Cardiac muscle cell (in vitro differentiated cells and primary cell): ENCODE data around the gene EDNRA. TPM values are rescaled to one million over a fixed set of nuclear protein-coding genes. Genes with fewer than 3 reads are reported as not detected.

ENCODE experiments used
- DNase-seq, 2 donors: peaks; one replicate each; pipeline versions ENCODE4 v3.0.0 to v3.0.0-alpha.2; 2010 to 2017; ENCODE audit warnings: low read depth in 1 of 2, low spot score in 1 of 2
- H3K27ac ChIP-seq: fragments of 200-600 bp; sonication (generic); 2 replicates; pipeline ENCODE4 v1.5.1; 2016
- H3K27me3 ChIP-seq: fragments of 200-600 bp; sonication (generic); 2 replicates; pipeline ENCODE4 v1.6.0; 2016; ENCODE audit warnings: control low read depth
- H3K36me3 ChIP-seq: fragments of 200-600 bp; sonication (generic); 2 replicates; pipeline ENCODE4 v1.5.1; 2016; ENCODE audit warnings: control low read depth
- H3K4me1 ChIP-seq: fragments of 200-600 bp; sonication (generic); 2 replicates; pipeline ENCODE4 v1.8.1; 2017; ENCODE audit warnings: low read depth, mild to moderate bottlenecking, mixed run types
- H3K4me3 ChIP-seq: fragments of 200-600 bp; sonication (generic); 2 replicates; pipeline ENCODE4 v1.5.1; 2016; ENCODE audit warnings: mild to moderate bottlenecking
- H3K9me3 ChIP-seq: fragments of 200-600 bp; sonication (generic); 2 replicates; pipeline ENCODE4 v1.5.1; 2017; ENCODE audit warnings: low read depth, mild to moderate bottlenecking, control low read depth
- CTCF ChIP-seq: IDR thresholded peaks from 2 replicates; pipeline ENCODE4 v1.5.1; 2012; ENCODE audit warnings: low read depth, mild to moderate bottlenecking, low read length
- polyA plus RNA-seq: library from polyadenylated mRNA; unstranded; fragments of >200 nt; fragmentation: Nextera tagmentation; extraction: Ambion mirVana; gene quantifications from 2 replicates; pipeline ENCODE4 v1.2.1, GENCODE V29; 2016
- total RNA-seq: library from RNA; depleted of rRNA; stranded (reverse); fragments of >200 nt; gene quantifications from 2 replicates; pipeline ENCODE4 v1.2.3, GENCODE V29; 2016

Gene EDNRA
- total and polyA plus RNA-seq, 2 experiments from 2014 or later, result 24.2 to 43.1 TPM

- no peak overlapping the region for H3K4me3 ChIP-seq
- TF ChIP-seq CTCF, result no peak
- H3K27ac ChIP-seq, result no peak overlapping the region
- H3K9me3 ChIP-seq, result no peaks in the 10 kb centered on the region
- H3K36me3 ChIP-seq, result no peaks in the 10 kb centered on the region
- DNase-seq, result no peak
- no peaks in the 10 kb centered on the region for H3K27me3 ChIP-seq
- no peaks in the 10 kb centered on the region for H3K4me1 ChIP-seq
These were observed 15.6 kb downstream of the EDNRA start for GRCh38 chr4:147496500-147496899.

- no peak overlapping the region for H3K27ac ChIP-seq
- H3K36me3 ChIP-seq, result no peaks in the 10 kb centered on the region
- no peaks in the 10 kb centered on the region for H3K27me3 ChIP-seq
- DNase-seq, result peak in 1 of 2 donors; percentile 72
- no peak for TF ChIP-seq CTCF
- H3K4me3 ChIP-seq, result no peak overlapping the region
- H3K9me3 ChIP-seq, result no peaks in the 10 kb centered on the region
- no peaks in the 10 kb centered on the region for H3K4me1 ChIP-seq
These were observed 17.2 kb downstream of the EDNRA start for GRCh38 chr4:147498031-147498660.

- no peak for TF ChIP-seq CTCF
- Histone ChIP-seq H3K27ac (no peak overlapping the region), H3K36me3 (no peaks in the 10 kb centered on the region), H3K27me3 (no peaks in the 10 kb centered on the region), H3K9me3 (no peaks in the 10 kb centered on the region), H3K4me3 (no peak overlapping the region), H3K4me1 (no peaks in the 10 kb centered on the region)
- no peak for DNase-seq
These were observed 27.4 kb downstream of the EDNRA start for GRCh38 chr4:147508346-147508745.

- Histone ChIP-seq H3K4me3 (no peak overlapping the region), H3K9me3 (no peaks in the 10 kb centered on the region), H3K4me1 (no peaks in the 10 kb centered on the region), H3K27me3 (no peaks in the 10 kb centered on the region), H3K36me3 (no peaks in the 10 kb centered on the region), H3K27ac (no peak overlapping the region)
- DNase-seq, result no peak
- TF ChIP-seq CTCF, result no peak
These were observed 28.5 kb downstream of the EDNRA start for GRCh38 chr4:147509386-147509785.

- H3K27me3 ChIP-seq, result no peaks in the 10 kb centered on the region
- TF ChIP-seq CTCF, result no peak
- no peaks in the 10 kb centered on the region for H3K36me3 ChIP-seq
- no peak overlapping the region for H3K4me3 ChIP-seq
- no peak overlapping the region for H3K27ac ChIP-seq
- no peaks in the 10 kb centered on the region for H3K9me3 ChIP-seq
- no peak for DNase-seq
- H3K4me1 ChIP-seq, result peaks cover 4% of the 10 kb centered on the region
These were observed 30.2 kb downstream of the EDNRA start for GRCh38 chr4:147510962-147511668.
